Neural progenitor cell (in vitro differentiated cells): Measurements from ENCODE around the gene MS4A14.

Experiments used
- EZH2phosphoT487 ChIP-seq: fragments of 200-600 bp; sonication (generic); IDR thresholded peaks from 2 replicates; pipeline ENCODE4 v1.6.1; 2017; ENCODE audit warnings: antibody characterized with exemption
- TF ChIP-seq, protein P1 (sequence below): fragments of 200-600 bp; sonication (generic); IDR thresholded peaks from 2 replicates; pipeline ENCODE4 v1.5.1; 2017; ENCODE audit warnings: antibody characterized with exemption, mild to moderate bottlenecking

- TF ChIP-seq, protein P1, sequence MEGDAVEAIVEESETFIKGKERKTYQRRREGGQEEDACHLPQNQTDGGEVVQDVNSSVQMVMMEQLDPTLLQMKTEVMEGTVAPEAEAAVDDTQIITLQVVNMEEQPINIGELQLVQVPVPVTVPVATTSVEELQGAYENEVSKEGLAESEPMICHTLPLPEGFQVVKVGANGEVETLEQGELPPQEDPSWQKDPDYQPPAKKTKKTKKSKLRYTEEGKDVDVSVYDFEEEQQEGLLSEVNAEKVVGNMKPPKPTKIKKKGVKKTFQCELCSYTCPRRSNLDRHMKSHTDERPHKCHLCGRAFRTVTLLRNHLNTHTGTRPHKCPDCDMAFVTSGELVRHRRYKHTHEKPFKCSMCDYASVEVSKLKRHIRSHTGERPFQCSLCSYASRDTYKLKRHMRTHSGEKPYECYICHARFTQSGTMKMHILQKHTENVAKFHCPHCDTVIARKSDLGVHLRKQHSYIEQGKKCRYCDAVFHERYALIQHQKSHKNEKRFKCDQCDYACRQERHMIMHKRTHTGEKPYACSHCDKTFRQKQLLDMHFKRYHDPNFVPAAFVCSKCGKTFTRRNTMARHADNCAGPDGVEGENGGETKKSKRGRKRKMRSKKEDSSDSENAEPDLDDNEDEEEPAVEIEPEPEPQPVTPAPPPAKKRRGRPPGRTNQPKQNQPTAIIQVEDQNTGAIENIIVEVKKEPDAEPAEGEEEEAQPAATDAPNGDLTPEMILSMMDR = no peak
- no peak for TF ChIP-seq EZH2phosphoT487
Observed at GRCh38 chr11:60420015-60420414, 23.8 kb downstream of the MS4A14 start.
